H9 (cell line): ENCODE results near the gene TPPP. TPM values are rescaled to one million over a fixed set of nuclear protein-coding genes. Genes with fewer than 3 reads are reported as not detected.
A peak's percentile ranks its signal among the peaks of the same experiment; 100 is the strongest.

ENCODE experiments used
- DNase-seq: peaks from one replicate; pipeline ENCODE4 v3.0.0-alpha.2; 2017
- H2AFZ ChIP-seq: one replicate; pipeline ENCODE4 v1.6.1; 2013; ENCODE audit warnings: mild to moderate bottlenecking, low read length, control low read depth, moderate library complexity
- H2AK5ac ChIP-seq: 2 replicates; pipeline ENCODE4 v1.6.1; 2013; ENCODE audit warnings: low read length, control low read depth, mixed read lengths; ENCODE audit not compliant: insufficient read length
- H2BK120ac ChIP-seq: one replicate; pipeline ENCODE4 v1.6.1; 2013; ENCODE audit warnings: low read depth, mild to moderate bottlenecking, low read length, control low read depth, inconsistent platforms; ENCODE audit not compliant: poor library complexity, severe bottlenecking
- H2BK12ac ChIP-seq: 2 replicates; pipeline ENCODE4 v1.6.1; 2013; ENCODE audit warnings: low read length, control low read depth, mixed read lengths, low read depth; ENCODE audit not compliant: insufficient read length
- H2BK15ac ChIP-seq: 2 replicates; pipeline ENCODE4 v1.6.1; 2013; ENCODE audit warnings: low read depth, low read length, control low read depth
- H2BK20ac ChIP-seq: one replicate; pipeline ENCODE4 v1.6.1; 2013; ENCODE audit warnings: low read depth, mild to moderate bottlenecking, low read length, control low read depth, inconsistent platforms; ENCODE audit not compliant: poor library complexity, severe bottlenecking
- H2BK5ac ChIP-seq: 2 replicates; pipeline ENCODE4 v1.6.1; 2013; ENCODE audit warnings: low read length, control low read depth, mixed read lengths; ENCODE audit not compliant: insufficient read length
- H3K14ac ChIP-seq: 2 replicates; pipeline ENCODE4 v1.6.1; 2013; ENCODE audit warnings: low read length, control low read depth; ENCODE audit not compliant: insufficient read depth
- H3K18ac ChIP-seq: 2 replicates; pipeline ENCODE4 v1.6.1; 2013; ENCODE audit warnings: low read depth, mild to moderate bottlenecking, mixed read lengths, low read length, control low read depth; ENCODE audit not compliant: insufficient read length
- H3K23ac ChIP-seq: 2 replicates; pipeline ENCODE4 v1.6.1; 2013; ENCODE audit warnings: low read length, control low read depth, mixed read lengths, low read depth; ENCODE audit not compliant: insufficient read length
- H3K23me2 ChIP-seq: 2 replicates; pipeline ENCODE4 v1.6.1; 2013; ENCODE audit warnings: low read depth, mild to moderate bottlenecking, mixed read lengths, low read length, control low read depth; ENCODE audit not compliant: insufficient read length, poor library complexity, severe bottlenecking
- H3K27ac ChIP-seq: 2 replicates; pipeline ENCODE4 v1.5.1; 2013; ENCODE audit warnings: low read length, control low read depth, mixed read lengths, low read depth; ENCODE audit not compliant: insufficient read length
- H3K27me3 ChIP-seq: 2 replicates; pipeline ENCODE4 v1.6.1; 2013; ENCODE audit warnings: low read length, control low read depth, inconsistent platforms; ENCODE audit not compliant: insufficient read depth
- H3K4ac ChIP-seq: 2 replicates; pipeline ENCODE4 v1.6.1; 2013; ENCODE audit warnings: low read depth, mild to moderate bottlenecking, control low read depth, inconsistent platforms, low read length, moderate library complexity
- H3K4me1 ChIP-seq: 2 replicates; pipeline ENCODE4 v1.6.1; 2013; ENCODE audit warnings: low read length, control low read depth, inconsistent platforms; ENCODE audit not compliant: insufficient read depth
- H3K4me2 ChIP-seq: 2 replicates; pipeline ENCODE4 v1.6.1; 2013; ENCODE audit warnings: low read length, control low read depth, mixed read lengths; ENCODE audit not compliant: insufficient read length, insufficient read depth
- H3K56ac ChIP-seq: 2 replicates; pipeline ENCODE4 v1.6.1; 2013; ENCODE audit warnings: low read depth, mild to moderate bottlenecking, mixed read lengths, low read length, control low read depth; ENCODE audit not compliant: insufficient read length
- H3K79me1 ChIP-seq: 2 replicates; pipeline ENCODE4 v1.6.1; 2013; ENCODE audit warnings: low read depth, mild to moderate bottlenecking, moderate library complexity, low read length, control low read depth, inconsistent platforms; ENCODE audit not compliant: insufficient read depth, poor library complexity, severe bottlenecking
- H3K79me2 ChIP-seq: 2 replicates; pipeline ENCODE4 v1.6.1; 2013; ENCODE audit warnings: low read length, control low read depth, inconsistent platforms; ENCODE audit not compliant: insufficient read depth
- H3K9ac ChIP-seq: 2 replicates; pipeline ENCODE4 v1.6.1; 2013; ENCODE audit warnings: low read length, control low read depth, mixed read lengths; ENCODE audit not compliant: insufficient read length; ENCODE audit errors: extremely low read depth
- H3K9me3 ChIP-seq: one replicate; pipeline ENCODE4 v1.6.1; 2013; ENCODE audit warnings: low read depth, low read length, inconsistent platforms; ENCODE audit not compliant: control insufficient read depth
- H3T11ph ChIP-seq: one replicate; pipeline ENCODE4 v1.6.1; 2013; ENCODE audit warnings: mild to moderate bottlenecking, low read length, control low read depth, inconsistent platforms
- H4K20me1 ChIP-seq: one replicate; pipeline ENCODE4 v1.6.1; 2013; ENCODE audit not compliant: control insufficient read depth, insufficient read length, insufficient read depth
- H4K5ac ChIP-seq: 2 replicates; pipeline ENCODE4 v1.6.1; 2013; ENCODE audit warnings: low read depth, mild to moderate bottlenecking, mixed read lengths, low read length, control low read depth; ENCODE audit not compliant: insufficient read length
- H4K8ac ChIP-seq: replicated peaks from 2 replicates; pipeline ENCODE4 v1.6.1; 2013; ENCODE audit warnings: low read length, control low read depth, mixed read lengths, low read depth; ENCODE audit not compliant: insufficient read length
- H4K91ac ChIP-seq: 2 replicates; pipeline ENCODE4 v1.6.1; 2013; ENCODE audit warnings: low read depth, mild to moderate bottlenecking, moderate library complexity, mixed read lengths, low read length, control low read depth; ENCODE audit not compliant: insufficient read length
- H3K27ac Mint-ChIP-seq, 3 experiments: 2 replicates in 2 of 3; 3 replicates in 1 of 3; pipeline ENCODE4 v1.8.0; 2020 to 2021; ENCODE audit warnings: mixed read lengths in 3 of 3, mild to moderate bottlenecking in 1 of 3, moderate library complexity in 1 of 3
- H3K27me3 Mint-ChIP-seq: 2 replicates; pipeline ENCODE4 v1.8.0; 2021; ENCODE audit warnings: low read depth, mild to moderate bottlenecking, moderate library complexity, mixed read lengths
- H3K36me3 Mint-ChIP-seq, 3 experiments: 2 replicates in 2 of 3; 3 replicates in 1 of 3; pipeline ENCODE4 v1.8.0; 2020 to 2021; ENCODE audit warnings: low read depth in 3 of 3, mixed read lengths in 3 of 3; ENCODE audit not compliant: insufficient read depth in 1 of 3
- H3K4me1 Mint-ChIP-seq, 2 experiments: 2 replicates each; pipeline ENCODE4 v1.8.0; 2020; ENCODE audit warnings: mixed read lengths in 2 of 2
- H3K4me3 Mint-ChIP-seq, 2 experiments: 2 replicates in 1 of 2; 3 replicates in 1 of 2; pipeline ENCODE4 v1.8.0; 2020 to 2021; ENCODE audit warnings: mild to moderate bottlenecking in 2 of 2, mixed read lengths in 2 of 2, moderate library complexity in 1 of 2
- H3K9me3 Mint-ChIP-seq, 2 experiments: 2 replicates in 1 of 2; 3 replicates in 1 of 2; pipeline ENCODE4 v1.8.0; 2020; ENCODE audit warnings: mild to moderate bottlenecking in 2 of 2, mixed read lengths in 2 of 2, moderate library complexity in 1 of 2
- CTCF ChIP-seq: fragments of 200-600 bp; sonication (generic); conservative IDR thresholded peaks from 3 replicates; pipeline ENCODE4 v1.8.0; 2021; ENCODE audit warnings: antibody characterized with exemption, mild to moderate bottlenecking
- WGBS: extraction: QIAGEN DNeasy Blood & Tissue Kit; methylation state at CpG from one replicate; pipeline ENCODE4 v1.1.7; 2013; ENCODE audit warnings: missing lambda C conversion rate, low lambda C conversion rate, mixed read lengths; ENCODE audit not compliant: insufficient read length; ENCODE audit errors: extremely low coverage; 5-methylcytosine and 5-hydroxymethylcytosine counted together
- total RNA-seq: library from RNA; stranded (reverse); gene quantifications from 2 replicates; pipeline ENCODE4 v1.2.1, GENCODE V29; 2021

Gene TPPP
- total RNA-seq, 1 experiment from 2014 or later: 0.44 TPM

- H3K9me3 Mint-ChIP-seq: no peaks in the 10 kb centered on the region
- H2BK12ac ChIP-seq: no peak overlapping the region
- no peak overlapping the region for H4K8ac ChIP-seq
- peak; percentile 25 for DNase-seq
- H3K9me3 ChIP-seq: no peaks in the 10 kb centered on the region
- H3K14ac ChIP-seq: no peak overlapping the region; the same call in 1 of the 2 replicates
- no peaks in the 10 kb centered on the region for H3K4me1 ChIP-seq
- H3K79me1 ChIP-seq: no peaks in the 10 kb centered on the region
- H3K56ac ChIP-seq: no peak overlapping the region
- H2AFZ ChIP-seq: no peak overlapping the region
- H3K23ac ChIP-seq: no peak overlapping the region
- no peak overlapping the region; a peak in 2 of 7 replicates for H3K27ac Mint-ChIP-seq
- no peak overlapping the region for H3K4ac ChIP-seq
- no CpG with 5 or more reads among the region's 36 CpGs for WGBS
- no peak overlapping the region for H3K4me3 Mint-ChIP-seq
- H4K91ac ChIP-seq: no peak overlapping the region
- no peak overlapping the region for H2BK120ac ChIP-seq
- no peaks in the 10 kb centered on the region for H3K36me3 Mint-ChIP-seq
- H4K5ac ChIP-seq: no peak overlapping the region
- no peaks in the 10 kb centered on the region; the same call in 1 of the 2 replicates for H3K27me3 ChIP-seq
- no peak overlapping the region for H2BK5ac ChIP-seq
- H3K4me2 ChIP-seq: no peak overlapping the region
- H3K9ac ChIP-seq: no peak overlapping the region
- no peak overlapping the region for H2AK5ac ChIP-seq
- peak overlapping the region; percentile 52 for H3K18ac ChIP-seq
- peaks cover 51% of the 10 kb centered on the region for H3K27me3 Mint-ChIP-seq
- no peaks in the 10 kb centered on the region for H3K79me2 ChIP-seq
- H2BK20ac ChIP-seq: no peak overlapping the region
- no peaks in the 10 kb centered on the region for H3K23me2 ChIP-seq
- no peak overlapping the region for H2BK15ac ChIP-seq
- no peak for TF ChIP-seq CTCF
- no peak overlapping the region for H3T11ph ChIP-seq
- H4K20me1 ChIP-seq: no peaks in the 10 kb centered on the region
- H3K4me1 Mint-ChIP-seq: peaks cover 5 to 9% of the 10 kb centered on the region in 2 experiments
- no peak overlapping the region for H3K27ac ChIP-seq
Measured at GRCh38 chr5:675871-676698, 17.1 kb downstream of the TPPP start.
